ENCODE measurements around the gene KCNIP3.

DNA sequence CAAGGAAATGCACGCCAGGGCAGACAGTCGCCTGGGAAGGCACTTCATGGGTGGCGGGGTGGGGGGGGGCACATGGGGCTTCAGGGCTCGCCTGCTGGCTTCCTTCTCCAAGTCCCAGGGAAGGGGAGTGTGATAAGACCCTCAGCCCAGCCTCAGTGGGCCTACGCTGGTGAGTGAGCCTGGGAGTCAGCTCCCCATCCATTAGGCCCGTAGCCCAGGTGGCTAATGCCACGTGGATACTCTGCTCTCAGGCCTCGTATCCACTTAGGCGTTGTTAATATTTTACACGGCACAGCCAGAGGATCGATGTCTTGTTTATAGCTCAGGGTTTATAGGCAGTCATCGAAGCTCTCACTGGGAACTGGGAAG is 47.1 kb downstream of the KCNIP3 start:
- TF ChIP-seq EZH2 (IDR thresholded peaks at IDR 0.05; ENCODE audit: low read depth) (no peak), CTCF (conservative IDR thresholded peaks at IDR 0.05) (no peak)
